GM18520 (cell line): Measurements from ENCODE around the gene SAXO2.
"Not testable (repeated sequence)": the region's sequence is repeated elsewhere in the genome, so short reads cannot be mapped to it uniquely, and the experiment has no call there.

Experiments used
- ATAC-seq: cut with Tn5 transposase; IDR thresholded peaks from one replicate; pipeline ENCODE4 v1.9.1; 2021; ENCODE audit not compliant: unreplicated experiment

SAXO2 gene

DNA sequence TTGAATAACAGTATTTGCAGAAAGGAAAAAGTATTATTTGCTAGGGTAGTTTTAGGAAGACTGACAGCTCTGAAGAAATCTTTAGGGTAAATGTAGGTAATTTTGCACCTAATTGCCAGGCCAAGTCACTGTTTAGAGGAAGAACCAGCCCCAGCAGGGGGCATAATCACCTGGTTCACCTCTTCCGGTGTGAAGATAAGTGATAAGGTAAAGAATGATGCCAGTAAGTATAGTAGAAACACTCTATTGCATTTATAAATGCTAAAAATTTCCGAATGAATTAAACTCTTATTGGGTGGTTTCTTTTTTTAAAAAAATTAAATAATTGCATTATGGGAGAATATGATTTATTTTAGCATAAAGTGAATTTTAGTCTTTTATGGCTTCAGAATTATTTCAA is 21.8 kb downstream of the SAXO2 start:
- ATAC-seq: not testable (repeated sequence)

DNA sequence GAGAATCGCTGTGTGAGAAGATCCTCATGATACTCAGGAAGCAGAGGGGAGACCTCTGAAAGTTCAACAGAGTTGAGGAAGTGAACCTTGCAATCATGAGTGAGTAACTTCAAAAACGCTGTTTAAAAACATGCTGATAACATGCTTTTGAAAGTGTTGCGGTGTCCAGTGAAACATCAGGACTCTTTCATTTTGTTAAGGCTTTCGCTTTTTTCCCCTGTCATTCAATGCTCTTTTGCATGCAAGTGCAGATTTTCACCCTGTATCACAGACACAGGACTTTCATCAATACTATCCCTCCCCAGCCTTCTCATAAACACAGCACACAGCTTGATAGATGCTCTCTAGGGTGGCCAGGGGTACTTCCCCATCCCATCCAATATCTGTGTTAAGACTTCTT is 23.9 kb downstream of the SAXO2 start:
- ATAC-seq: peak; percentile 74

DNA sequence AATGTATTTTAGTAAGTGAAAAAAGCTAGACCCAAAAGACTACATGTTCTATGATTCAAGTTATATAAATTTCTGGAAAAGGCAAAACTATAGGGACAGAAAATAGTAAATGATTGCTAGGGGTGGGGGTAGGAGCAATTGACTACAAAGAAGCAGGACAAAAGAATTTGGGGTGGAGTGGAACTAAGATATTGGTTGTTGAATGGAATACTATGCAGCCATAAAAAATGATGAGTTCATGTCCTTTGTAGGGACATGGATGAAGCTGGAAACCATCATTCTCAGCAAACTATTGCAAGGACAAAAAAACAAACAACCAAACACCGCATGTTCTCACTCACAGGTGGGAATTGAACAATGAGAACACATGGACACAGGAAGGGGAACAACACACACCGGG is 25.6 kb downstream of the SAXO2 start:
- not testable (repeated sequence) for ATAC-seq

DNA sequence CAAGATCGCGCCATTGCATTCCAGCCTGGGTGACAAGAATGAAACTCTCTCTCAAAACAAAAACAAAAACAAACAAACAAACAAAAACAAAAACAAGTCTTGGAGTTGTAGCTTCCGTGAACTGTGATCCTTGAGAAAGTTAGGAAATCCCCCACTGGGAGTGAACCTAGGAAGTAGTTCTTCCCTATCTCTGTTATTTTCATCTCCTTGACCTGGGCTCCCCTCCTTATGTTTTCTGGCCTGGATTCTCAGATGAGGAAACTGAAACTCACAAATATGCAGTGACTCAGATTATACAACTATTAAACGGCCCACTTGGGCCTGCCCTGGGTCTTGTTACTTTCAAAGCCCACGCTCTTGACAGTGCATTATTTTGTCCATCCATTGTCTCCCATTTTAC is 29.7 kb downstream of the SAXO2 start:
- no peak for ATAC-seq

DNA sequence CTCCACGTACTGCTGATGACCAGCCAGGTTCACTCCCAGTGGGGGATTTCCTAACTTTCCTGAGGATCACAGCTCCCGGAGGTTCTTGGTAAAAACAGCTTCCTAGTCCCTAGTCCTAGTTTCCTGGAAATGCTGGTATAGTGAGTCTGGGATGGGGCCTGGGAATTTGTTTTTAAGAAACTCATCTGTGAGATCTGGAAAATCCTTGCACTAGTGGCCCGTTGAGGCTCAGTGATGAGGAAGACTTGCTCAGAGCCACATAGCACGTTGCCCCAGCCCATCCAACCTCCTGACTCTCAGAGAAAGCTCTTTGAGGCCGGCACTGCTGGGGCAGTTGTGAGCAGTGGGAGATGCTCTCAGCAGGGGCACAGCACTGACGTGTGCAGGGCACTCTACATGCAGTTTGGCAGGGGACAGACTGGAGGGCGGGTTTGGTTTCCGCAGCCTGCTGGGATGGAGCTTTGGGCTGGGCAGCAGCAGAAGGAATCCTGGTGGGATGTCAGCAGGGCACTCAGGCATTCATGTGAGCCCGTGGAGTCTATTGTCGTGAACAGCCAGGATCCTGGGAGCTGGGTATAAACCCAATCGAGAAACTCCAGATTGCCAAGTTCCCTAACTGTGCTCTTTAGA is 31.6 kb downstream of the SAXO2 start:
- no peak for ATAC-seq

DNA sequence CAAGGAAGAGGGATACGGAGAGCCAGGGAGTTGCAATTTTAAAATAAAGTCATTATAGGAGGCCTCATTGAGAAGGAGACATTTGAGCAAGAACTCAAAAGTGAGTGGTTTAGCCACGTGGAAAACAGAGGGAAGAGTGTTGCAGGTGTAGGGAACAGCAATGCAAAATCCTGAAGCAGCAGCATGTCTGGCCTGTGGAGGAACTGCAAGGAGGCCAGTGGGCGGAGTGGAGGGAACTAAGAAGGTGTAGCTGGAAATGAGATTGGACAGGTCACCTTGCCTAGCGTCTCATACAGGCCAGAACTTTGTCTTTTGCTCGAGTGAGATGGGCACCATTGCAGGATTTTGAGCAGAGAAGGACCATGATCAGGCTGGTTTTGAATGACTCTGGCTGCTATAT is 34.9 kb downstream of the SAXO2 start:
- no peak for ATAC-seq

DNA sequence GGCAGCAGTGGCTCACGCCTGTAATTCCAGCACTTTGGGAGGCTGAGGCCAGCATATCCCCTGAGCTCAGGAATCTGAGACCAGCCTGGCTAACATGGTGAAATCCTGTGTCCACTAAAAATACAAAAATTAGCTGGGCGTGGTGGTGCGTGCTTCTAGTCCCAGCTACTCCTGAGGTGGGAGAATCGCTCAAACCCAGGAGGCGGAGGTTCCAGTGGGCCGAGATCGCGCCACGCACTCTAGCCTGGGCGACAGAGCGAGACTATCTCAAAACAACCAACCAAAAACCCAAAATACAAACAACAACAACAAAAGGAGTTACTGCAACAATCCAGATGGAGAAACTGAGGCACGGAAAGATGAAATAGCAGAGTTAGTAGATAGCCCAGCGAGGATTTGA is 35.4 kb downstream of the SAXO2 start:
- ATAC-seq: no peak

DNA sequence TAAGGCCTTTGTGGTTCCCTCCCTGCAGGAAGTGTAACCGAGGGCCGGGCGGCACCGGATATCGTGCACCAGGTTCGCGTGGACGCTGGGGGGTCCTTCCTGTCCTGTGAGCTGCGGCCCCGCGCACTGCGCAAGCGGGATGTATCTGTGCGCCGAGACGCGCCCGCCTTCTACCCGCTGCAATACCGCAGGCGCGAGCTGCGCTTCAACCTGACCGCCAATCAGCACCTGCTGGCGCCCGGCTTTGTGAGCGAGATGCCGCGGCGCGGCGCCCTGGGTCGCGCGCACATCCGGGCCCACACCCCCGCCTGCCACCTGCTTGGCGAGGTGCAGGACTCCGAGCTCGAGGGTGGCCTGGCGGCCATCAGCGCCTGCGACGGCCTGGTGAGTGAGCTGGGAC is 35.9 kb downstream of the SAXO2 start:
- no peak for ATAC-seq

DNA sequence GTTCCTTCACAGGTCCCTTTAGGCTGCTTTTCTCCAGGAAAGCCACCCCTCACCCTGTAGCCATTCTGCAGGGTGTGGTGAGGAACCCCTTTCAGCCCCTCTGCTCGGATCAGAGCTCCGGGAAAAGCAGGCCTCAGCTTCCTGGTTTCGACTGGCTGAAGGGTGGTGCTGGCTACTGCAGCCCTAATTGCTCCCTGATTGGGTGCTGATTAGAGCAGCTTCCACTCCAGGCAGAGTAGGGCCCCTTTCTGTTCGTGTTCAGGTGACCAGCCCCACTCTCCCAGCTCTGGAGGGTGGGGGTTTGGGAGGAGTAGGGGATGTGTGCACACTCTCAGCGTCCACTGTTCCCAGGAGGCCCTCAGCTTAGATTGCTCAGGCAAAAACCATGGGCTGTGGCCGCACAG is 36.9 kb downstream of the SAXO2 start:
- ATAC-seq: not testable (repeated sequence)

DNA sequence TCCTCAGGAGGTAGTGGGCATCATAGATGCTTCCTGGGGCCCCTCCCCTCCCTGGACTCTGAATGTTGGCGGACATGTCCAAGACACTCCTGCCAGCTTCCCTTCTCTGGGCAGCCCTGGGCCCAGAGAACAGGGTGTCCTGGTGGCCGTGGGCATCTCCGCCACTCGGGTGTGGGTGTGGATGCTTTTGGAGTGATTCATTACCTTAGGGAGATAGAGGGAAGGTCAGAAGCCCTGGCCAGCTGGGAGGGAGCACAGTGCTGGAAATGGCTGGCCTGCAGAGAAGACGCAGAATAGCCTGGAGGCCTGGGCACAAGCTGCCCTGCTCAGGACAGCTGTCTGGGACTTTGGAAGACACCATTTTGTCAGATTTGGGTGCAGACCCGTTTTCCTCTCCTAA is 37.7 kb downstream of the SAXO2 start:
- not testable (repeated sequence) for ATAC-seq

DNA sequence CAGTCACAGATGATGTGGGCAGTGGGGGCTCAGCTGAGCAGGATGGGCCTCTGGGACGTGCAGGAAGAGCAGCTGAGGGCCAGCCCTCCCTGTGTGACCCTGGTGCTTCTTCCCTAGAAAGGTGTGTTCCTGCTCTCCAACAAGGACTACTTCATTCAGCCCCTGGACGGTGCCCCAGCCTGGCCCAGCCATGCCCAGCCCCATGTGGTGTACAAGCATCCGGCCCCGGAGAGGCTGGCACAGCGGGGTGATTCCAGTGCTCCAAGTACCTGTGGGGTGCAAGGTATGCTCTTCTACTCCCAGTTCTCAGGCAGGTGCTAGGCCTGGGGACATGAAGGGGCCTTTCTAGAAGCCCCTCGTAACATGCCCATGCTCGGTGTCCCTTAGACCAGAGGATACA is 38.3 kb downstream of the SAXO2 start:
- no peak for ATAC-seq

DNA sequence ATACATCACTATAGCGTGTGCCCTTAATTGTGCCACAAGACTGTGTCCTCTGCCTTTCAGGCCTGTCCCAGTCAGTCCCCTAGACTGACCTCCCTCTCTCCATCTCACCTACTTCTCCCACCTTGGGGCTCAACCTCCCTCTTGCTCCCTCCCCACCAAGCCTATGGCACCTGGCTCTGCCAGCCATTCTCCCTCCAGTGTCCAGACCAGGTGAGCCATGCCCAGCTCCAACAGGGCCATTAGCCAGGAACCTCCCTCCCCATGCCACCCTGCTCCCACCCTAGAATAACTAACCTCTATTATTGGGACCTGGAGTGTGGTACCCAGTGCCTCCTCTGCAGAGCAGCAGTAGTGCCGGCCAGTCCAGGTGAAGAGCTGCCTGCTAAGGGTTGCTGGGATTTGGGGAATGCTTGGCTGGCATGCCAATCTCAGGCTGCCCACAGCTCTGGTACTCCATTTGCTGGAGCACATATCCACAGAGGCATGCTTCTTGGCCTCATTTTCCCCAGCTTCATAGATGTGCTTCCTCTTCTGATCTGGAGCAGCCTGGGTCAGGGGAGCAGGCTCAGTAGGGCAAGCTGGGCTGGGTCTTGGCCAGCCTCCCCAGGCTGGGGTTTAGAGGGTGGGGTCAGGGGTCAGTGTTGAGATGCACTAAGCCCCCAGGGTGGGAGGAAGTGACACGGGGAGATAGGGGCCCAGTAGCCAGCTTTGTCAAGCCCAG is 38.8 kb downstream of the SAXO2 start:
- no peak for ATAC-seq

DNA sequence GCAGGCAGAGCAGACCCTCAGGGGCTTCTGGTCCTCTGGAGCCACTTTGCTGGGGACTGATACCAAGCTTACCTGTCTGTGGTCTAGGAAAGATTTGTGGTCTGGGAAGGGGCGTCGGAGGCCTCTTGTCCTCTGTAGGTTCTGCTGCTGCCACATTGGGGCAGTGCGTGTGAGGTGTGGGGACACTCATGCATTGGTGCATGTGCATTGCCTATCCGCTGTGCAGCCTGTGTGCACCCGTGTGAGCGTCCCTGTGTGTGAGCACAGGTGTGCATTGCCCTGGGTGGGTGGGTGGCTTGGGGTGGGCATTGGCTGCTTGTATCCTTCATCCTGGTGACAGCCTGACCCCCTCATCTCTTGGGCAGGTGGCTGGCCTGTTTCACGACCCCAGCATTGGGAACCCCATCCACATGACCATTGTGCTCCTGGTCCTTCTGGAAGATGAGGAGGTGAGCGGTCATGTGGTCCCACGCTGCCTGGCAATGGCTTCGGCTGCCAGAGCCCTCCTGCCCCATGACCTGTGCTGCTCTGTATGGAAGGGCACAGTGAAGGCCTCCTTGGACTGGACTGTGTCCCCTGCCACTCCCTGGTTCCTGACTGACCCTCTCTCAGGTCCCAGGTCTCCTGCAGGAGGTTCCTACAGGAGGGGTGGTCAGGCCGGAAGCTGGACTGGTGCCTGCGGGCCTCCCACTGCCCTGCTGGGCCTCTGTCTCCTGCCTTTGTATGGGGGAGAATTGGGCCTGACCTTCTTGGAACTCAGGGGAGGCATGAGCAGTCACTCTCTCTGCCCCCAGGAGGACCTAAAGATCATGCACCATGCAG is 41.5 kb downstream of the SAXO2 start:
- ATAC-seq: no peak

DNA sequence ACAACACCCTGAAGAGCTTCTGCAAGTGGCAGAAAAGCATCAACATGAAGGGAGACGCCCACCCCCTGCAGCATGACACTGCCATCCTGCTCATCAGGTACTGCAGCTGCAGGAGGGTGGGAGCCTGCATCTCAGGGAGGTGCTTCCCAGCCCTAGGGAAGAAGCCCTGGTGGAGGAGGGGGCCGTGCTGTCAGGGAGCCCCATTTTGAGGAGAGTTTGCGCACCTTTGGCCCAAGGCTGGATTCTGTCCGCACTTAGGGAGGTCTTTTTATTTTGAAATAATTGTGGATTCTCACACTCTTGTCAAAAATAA is 42.1 kb downstream of the SAXO2 start:
- ATAC-seq: no peak

DNA sequence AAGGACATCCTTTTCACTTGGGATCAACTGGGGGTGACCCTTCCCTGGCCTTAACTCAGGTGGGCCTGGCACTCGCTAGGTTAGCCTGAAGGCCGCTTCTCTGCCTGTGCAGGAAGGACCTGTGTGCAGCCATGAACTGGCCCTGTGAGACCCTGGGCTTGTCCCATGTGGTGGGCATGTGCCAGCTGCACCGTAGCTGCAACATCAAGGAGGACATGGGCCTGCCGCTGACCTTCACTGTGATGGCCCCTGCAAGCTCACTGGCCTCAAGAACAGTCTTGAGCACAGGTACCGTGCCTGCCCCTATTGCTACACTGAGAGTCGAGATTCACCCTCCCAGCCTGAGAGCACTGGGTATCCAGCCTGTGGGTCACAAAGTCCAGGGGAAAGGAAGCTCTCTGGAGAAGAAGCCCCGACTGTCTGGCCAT is 43.0 kb downstream of the SAXO2 start:
- no peak for ATAC-seq

DNA sequence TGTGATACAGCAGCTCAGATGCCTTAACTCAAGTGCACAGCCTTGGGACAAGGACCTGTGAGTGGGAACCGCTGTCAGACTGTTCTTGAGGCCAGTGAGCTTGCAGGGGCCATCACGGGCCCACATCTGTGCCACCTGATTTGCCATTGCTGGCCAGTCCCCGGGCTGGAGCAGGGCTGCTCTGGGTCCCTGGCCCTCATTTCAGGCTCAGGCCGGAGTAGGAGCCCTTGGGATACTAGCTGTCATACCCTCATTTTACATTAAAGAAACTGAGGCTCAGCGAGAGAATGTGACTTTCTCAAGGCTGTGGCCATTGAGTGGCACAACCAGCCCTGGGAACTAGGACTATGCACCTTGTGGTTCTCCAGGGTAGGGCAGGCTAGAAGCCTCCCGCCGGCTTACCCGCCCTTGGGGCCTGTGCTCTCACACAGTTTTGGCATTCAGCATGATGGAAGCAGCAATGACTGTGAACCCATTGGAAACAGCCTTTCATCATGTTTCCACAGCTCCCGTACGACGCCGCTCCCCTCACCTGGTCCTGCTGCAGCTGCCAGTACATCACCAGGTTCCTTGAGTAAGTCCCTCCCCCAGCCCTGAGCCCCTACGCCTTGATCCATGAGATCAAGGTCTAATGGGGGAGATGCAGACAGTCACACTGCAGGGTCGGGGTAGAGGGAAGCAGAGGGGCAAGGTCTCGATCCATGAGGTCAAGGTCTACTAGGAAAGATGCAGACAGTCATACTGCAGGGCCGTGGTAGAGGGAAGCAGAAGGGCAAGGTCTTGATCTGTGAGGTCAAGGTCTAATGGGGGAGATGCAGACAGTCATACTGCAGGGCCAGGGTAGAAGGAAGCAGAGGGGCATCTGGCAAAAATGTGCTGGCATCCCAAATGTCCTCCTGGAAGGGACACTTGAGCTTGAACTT is 44.4 kb downstream of the SAXO2 start:
- ATAC-seq: no peak

DNA sequence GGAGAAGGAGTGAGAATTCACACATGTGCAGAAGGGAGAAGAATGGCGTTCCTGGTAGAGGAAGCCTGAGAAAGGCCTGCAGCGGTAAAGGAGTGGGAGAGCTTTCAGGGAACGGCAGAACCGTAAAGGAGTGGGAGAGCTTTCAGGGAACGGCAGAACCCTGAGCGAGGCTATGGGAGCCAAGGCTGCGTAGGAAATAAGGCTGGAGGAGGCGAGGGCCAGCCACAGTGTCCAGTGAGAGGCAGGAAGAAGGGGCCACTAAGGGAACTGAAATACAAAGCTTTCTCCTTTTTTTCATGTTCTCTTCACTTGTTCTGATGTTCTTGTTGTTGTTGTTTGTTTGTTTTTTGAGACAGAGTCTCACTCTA is 45.1 kb downstream of the SAXO2 start:
- no peak for ATAC-seq

DNA sequence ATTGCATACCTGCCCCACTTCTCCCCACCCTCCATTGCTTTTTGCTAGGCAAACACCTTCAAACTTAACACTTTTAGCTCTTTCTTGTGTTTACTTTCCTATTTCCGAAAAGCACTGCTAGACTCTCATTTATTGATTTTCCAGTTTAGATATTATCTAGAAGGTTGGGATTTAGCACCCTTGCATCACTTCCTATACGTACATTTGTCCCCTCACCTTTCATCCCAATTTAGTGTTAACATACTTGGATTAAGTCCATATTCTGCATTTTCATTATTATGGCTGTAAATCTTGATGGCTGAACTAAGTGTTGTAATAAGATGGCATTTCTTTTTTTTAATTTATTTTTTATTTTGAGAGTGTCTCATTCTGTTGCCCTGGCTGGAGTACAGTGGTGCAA is 47.2 kb downstream of the SAXO2 start:
- ATAC-seq: no peak

DNA sequence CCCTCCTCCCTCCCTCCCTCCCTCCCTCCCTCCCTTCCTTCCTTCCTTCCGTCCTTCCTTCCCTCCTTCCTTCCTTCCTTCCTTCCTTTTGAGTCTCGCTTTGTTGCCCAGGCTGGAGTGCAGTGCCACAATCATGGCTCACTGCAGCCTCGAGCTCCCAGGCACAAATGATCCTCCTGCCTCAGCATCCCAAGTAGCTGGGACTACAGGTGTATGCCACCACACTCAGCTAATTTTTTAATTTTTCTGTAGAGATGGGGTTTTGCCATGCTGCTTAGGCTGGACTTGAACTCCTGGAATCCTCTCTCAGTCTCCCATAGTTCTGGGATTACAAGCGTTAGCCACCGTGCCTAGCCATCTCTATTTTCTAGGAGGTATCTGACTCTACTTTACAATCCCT is 48.7 kb downstream of the SAXO2 start:
- not testable (repeated sequence) for ATAC-seq

DNA sequence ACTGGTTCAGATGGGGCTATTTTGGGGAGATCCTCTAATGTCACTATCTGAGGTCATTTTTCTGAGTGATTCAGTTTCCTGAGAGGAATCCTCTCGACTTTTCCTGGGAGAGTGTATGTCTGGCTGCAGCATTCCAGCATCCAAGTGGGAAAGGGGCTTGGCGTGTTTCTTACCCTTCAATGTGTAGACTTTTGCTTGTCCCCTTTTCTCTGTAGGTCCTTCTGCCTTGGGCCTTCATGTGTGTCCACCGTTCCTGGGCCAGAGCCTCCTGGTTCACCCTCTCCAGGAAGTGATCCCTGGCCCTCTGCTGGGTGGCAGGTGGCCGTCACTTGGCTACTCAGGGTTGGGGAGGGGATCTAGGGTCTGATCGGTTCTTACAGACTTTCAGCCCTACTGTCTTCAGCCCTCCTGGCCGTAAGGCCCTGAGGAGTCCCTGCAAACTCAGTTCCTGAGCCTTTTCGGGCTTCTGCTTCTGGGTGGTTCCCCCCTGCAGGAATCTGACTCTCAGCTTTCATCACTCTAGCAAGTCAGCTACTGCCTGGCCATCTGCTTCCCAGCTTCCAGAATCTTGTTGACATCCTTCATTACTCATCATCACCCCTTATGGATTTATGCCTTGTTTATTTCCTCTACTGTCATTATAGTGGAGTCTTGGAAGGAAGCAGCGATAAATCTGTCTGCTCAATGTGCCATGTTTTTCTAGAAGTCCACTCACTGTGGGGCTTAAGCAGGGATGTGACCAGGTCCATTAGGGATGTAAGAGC is 50.1 kb downstream of the SAXO2 start:
- no peak for ATAC-seq
